LNCaP clone FGC (cell line): ENCODE results near the gene KRT24.
"Not testable (repeated sequence)": the region's sequence is repeated elsewhere in the genome, so short reads cannot be mapped to it uniquely, and the experiment has no call there.

ENCODE experiments used
- DNase-seq: peaks from one replicate; pipeline ENCODE4 v3.0.0-alpha.2; 2011; ENCODE audit warnings: low read depth
- H3K4me3 ChIP-seq: 2 replicates; pipeline ENCODE4 v1.5.1; 2011; ENCODE audit warnings: mild to moderate bottlenecking, low read depth, low read length, control low read depth
- CTCF ChIP-seq: IDR thresholded peaks from 2 replicates; pipeline ENCODE4 v1.5.1; 2012; ENCODE audit warnings: mild to moderate bottlenecking; ENCODE audit not compliant: control insufficient read depth, insufficient read depth; ENCODE audit errors: extremely low read depth

The KRT24 gene

GRCh38 chr17:40703652-40704051, at the start of gene KRT24:
Gene KRT24, minus strand, starts transcription at chr17:40703752. Its CDS starts 59 bp downstream, at chr17:40703693.
- TF ChIP-seq CTCF = no peak
- no peak for DNase-seq
- H3K4me3 ChIP-seq = no peak within 1 kb of the TSS

- TF ChIP-seq CTCF = no peak
- H3K4me3 ChIP-seq = no peak overlapping the region
- DNase-seq = no peak
These were observed 47.5 kb upstream of the KRT24 start for GRCh38 chr17:40751065-40751464.

- H3K4me3 ChIP-seq = no peak overlapping the region
- TF ChIP-seq CTCF = no peak
- DNase-seq = no peak
These were observed 46.8 kb upstream of the KRT24 start for GRCh38 chr17:40750391-40750790.

- not testable (repeated sequence) for H3K4me3 ChIP-seq, DNase-seq
These were observed 45.1 kb upstream of the KRT24 start for GRCh38 chr17:40748666-40749065.

- H3K4me3 ChIP-seq = no peak overlapping the region
- TF ChIP-seq CTCF = no peak
- no peak for DNase-seq
These were observed 35.0 kb upstream of the KRT24 start for GRCh38 chr17:40738553-40738952.

GRCh38 chr17:40735016-40735415, 31.5 kb upstream of the KRT24 start:
- H3K4me3 ChIP-seq = no peak overlapping the region
- no peak for DNase-seq
- TF ChIP-seq CTCF = no peak

- TF ChIP-seq CTCF = no peak
- DNase-seq = no peak
- H3K4me3 ChIP-seq = no peak overlapping the region
These were observed 30.5 kb upstream of the KRT24 start for GRCh38 chr17:40734018-40734417.
